ENCODE measurements around the gene CAPZB. TPM values are rescaled to one million over a fixed set of nuclear protein-coding genes. Genes with fewer than 3 reads are reported as not detected.

The CAPZB gene
- total RNA-seq, 1 experiment from 2014 or later, result 43.7 TPM

GRCh38 chr1:19357299-19357986 is 127.9 kb downstream of the CAPZB start:
- no peak for DNase-seq (ENCODE audit: extremely low read depth, low read depth)

GRCh38 chr1:19356266-19356665 is 129.1 kb downstream of the CAPZB start:
- no peak for DNase-seq (ENCODE audit: extremely low read depth, low read depth)

GRCh38 chr1:19354531-19354981 is 130.8 kb downstream of the CAPZB start:
- no peak for DNase-seq (ENCODE audit: extremely low read depth, low read depth)

- no peak for DNase-seq (ENCODE audit: extremely low read depth, low read depth)
Measured at GRCh38 chr1:19353596-19353995, 131.7 kb downstream of the CAPZB start.

- DNase-seq (ENCODE audit: extremely low read depth, low read depth), result no peak
Measured at GRCh38 chr1:19352839-19353238, 132.5 kb downstream of the CAPZB start.

- DNase-seq (ENCODE audit: extremely low read depth, low read depth), result no peak
Measured at GRCh38 chr1:19351873-19352272, 133.5 kb downstream of the CAPZB start.

- DNase-seq (ENCODE audit: extremely low read depth, low read depth), result no peak
Measured at GRCh38 chr1:19350566-19350965, 134.8 kb downstream of the CAPZB start.

- no peak for DNase-seq (ENCODE audit: extremely low read depth, low read depth)
Measured at GRCh38 chr1:19349999-19350398, 135.3 kb downstream of the CAPZB start.

GRCh38 chr1:19348441-19349198 is 136.7 kb downstream of the CAPZB start:
- DNase-seq (ENCODE audit: extremely low read depth, low read depth), result no peak

GRCh38 chr1:19347533-19348172 is 137.7 kb downstream of the CAPZB start:
- DNase-seq (ENCODE audit: extremely low read depth, low read depth), result no peak

GRCh38 chr1:19346026-19346425 is 139.3 kb downstream of the CAPZB start:
- no peak for DNase-seq (ENCODE audit: extremely low read depth, low read depth)

- DNase-seq (ENCODE audit: extremely low read depth, low read depth), result no peak
Measured at GRCh38 chr1:19345391-19345790, 139.9 kb downstream of the CAPZB start.

- no peak for DNase-seq (ENCODE audit: extremely low read depth, low read depth)
Measured at GRCh38 chr1:19344831-19345230, 140.5 kb downstream of the CAPZB start.

GRCh38 chr1:19344372-19344810 is 140.9 kb downstream of the CAPZB start:
- peak; percentile 22 for DNase-seq (ENCODE audit: extremely low read depth, low read depth)

GRCh38 chr1:19343617-19344350 is 141.6 kb downstream of the CAPZB start:
- no peak for DNase-seq (ENCODE audit: extremely low read depth, low read depth)

- no peak for DNase-seq (ENCODE audit: extremely low read depth, low read depth)
Measured at GRCh38 chr1:19342894-19343616, 142.3 kb downstream of the CAPZB start.

GRCh38 chr1:19342062-19342750 is 143.1 kb downstream of the CAPZB start:
- no peak for DNase-seq (ENCODE audit: extremely low read depth, low read depth)

GRCh38 chr1:19341201-19342061 is 143.9 kb downstream of the CAPZB start:
- DNase-seq (ENCODE audit: extremely low read depth, low read depth), result peak; percentile 46

Measured in NCI-H460 (cell line).